Naive thymus-derived CD4-positive, alpha-beta T cell (primary cell): ENCODE measurements around the gene RMC1. TPM values are rescaled to one million over a fixed set of nuclear protein-coding genes. Genes with fewer than 3 reads are reported as not detected.
"Not testable (repeated sequence)": the region's sequence is repeated elsewhere in the genome, so short reads cannot be mapped to it uniquely, and the experiment has no call there.

Experiments used
- ATAC-seq: fragments of 150-1000 bp; cut with Tn5 transposase; 2 replicates; pipeline ENCODE4 v1.10.0; 2021; ENCODE audit warnings: mild to moderate bottlenecking, moderate library complexity
- CTCF ChIA-PET: fragments of 350-600 bp; sonication (Branson Sonifier 250); formaldehyde crosslinking; loops from one replicate; lab custom pipeline; 2021; ENCODE audit warnings: antibody characterized with exemption; lab: Charles Lee
- POLR2A ChIA-PET: fragments of 350-600 bp; sonication (Branson Sonifier 250); formaldehyde crosslinking; loops from one replicate; lab custom pipeline; 2021; ENCODE audit warnings: antibody characterized with exemption, inconsistent platforms; lab: Charles Lee
- DNase-seq, 9 donors: peaks; one replicate each; pipeline versions ENCODE4 v3.0.0 to v3.0.0-alpha.2; 2020 to 2022; ENCODE audit warnings: mixed read lengths in 1 of 9
- H3K27ac ChIP-seq: one replicate; pipeline ENCODE4 v1.7.0; 2013; ENCODE audit warnings: mild to moderate bottlenecking, low read depth, low read length, moderate library complexity
- H3K27me3 ChIP-seq, 2 donors: one replicate each; pipeline ENCODE4 v1.7.0; 2013; ENCODE audit warnings: low read length in 2 of 2, mild to moderate bottlenecking in 2 of 2, moderate library complexity in 2 of 2; ENCODE audit not compliant: control insufficient read depth in 2 of 2, insufficient read depth in 2 of 2
- H3K36me3 ChIP-seq, 3 experiments: 1 replicate in 2 of 3; 2 replicates in 1 of 3; pipeline ENCODE4 v1.7.0; 2013; ENCODE audit warnings: low read length in 3 of 3, mild to moderate bottlenecking in 3 of 3, moderate library complexity in 1 of 3; ENCODE audit not compliant: insufficient read depth in 3 of 3, control insufficient read depth in 2 of 3
- H3K4me1 ChIP-seq, 2 donors: one replicate each; pipeline ENCODE4 v1.7.0; 2013; ENCODE audit warnings: low read length in 2 of 2, mild to moderate bottlenecking in 2 of 2, moderate library complexity in 1 of 2; ENCODE audit not compliant: control insufficient read depth in 2 of 2, insufficient read depth in 2 of 2
- H3K4me3 ChIP-seq: 2 replicates; pipeline ENCODE4 v1.7.0; 2013; ENCODE audit warnings: mild to moderate bottlenecking, low read length
- H3K9me3 ChIP-seq, 3 experiments: 1 replicate in 2 of 3; 2 replicates in 1 of 3; pipeline ENCODE4 v1.7.0; 2013; ENCODE audit warnings: low read length in 3 of 3; ENCODE audit not compliant: control insufficient read depth in 2 of 3
- H3K27ac Mint-ChIP-seq, 9 donors: one replicate each; pipeline ENCODE4 v1.8.0; 2020 to 2022; ENCODE audit warnings: mixed read lengths in 9 of 9, mild to moderate bottlenecking in 8 of 9, moderate library complexity in 5 of 9, inconsistent platforms in 2 of 9
- H3K27me3 Mint-ChIP-seq, 5 donors: one replicate each; pipeline ENCODE4 v1.8.0; 2021 to 2022; ENCODE audit warnings: mixed read lengths in 5 of 5, mild to moderate bottlenecking in 1 of 5
- H3K36me3 Mint-ChIP-seq, 5 donors: one replicate each; pipeline ENCODE4 v1.8.0; 2020 to 2022; ENCODE audit warnings: mixed read lengths in 5 of 5, mild to moderate bottlenecking in 3 of 5, inconsistent platforms in 1 of 5
- H3K4me1 Mint-ChIP-seq, 7 donors: one replicate each; pipeline ENCODE4 v1.8.0; 2020 to 2022; ENCODE audit warnings: mixed read lengths in 7 of 7, mild to moderate bottlenecking in 3 of 7, inconsistent platforms in 1 of 7
- H3K4me3 Mint-ChIP-seq, 10 donors: one replicate each; pipeline ENCODE4 v1.8.0; 2020 to 2022; ENCODE audit warnings: mild to moderate bottlenecking in 10 of 10, mixed read lengths in 10 of 10, moderate library complexity in 6 of 10, inconsistent platforms in 2 of 10
- H3K9me3 Mint-ChIP-seq, 11 donors: one replicate each; pipeline ENCODE4 v1.8.0; 2020 to 2022; ENCODE audit warnings: mixed read lengths in 11 of 11, mild to moderate bottlenecking in 4 of 11, inconsistent platforms in 1 of 11, moderate library complexity in 1 of 11
- intact Hi-C, 2 donors: fragments of 100-400 bp; cut with micrococcal nuclease; formaldehyde crosslinking; loops; one replicate each; pipeline ENCODE4 v1.15.1; 2023
- polyA plus RNA-seq, 2 donors: library from polyadenylated mRNA; unstranded; fragments of 300-500 nt; fragmentation: Illumina TruSeq; gene quantifications; one replicate each; pipeline ENCODE4 v1.2.3, GENCODE V29; 2021
- total RNA-seq, 6 experiments: library from RNA in 5 of 6; stranded (reverse) in 5 of 6; gene quantifications; 1 replicate in 5 of 6; 2 replicates in 1 of 6; pipeline ENCODE4 v1.2.3 and lab custom pipeline; 2021 to 2026

RMC1 gene
- total and polyA plus RNA-seq, 7 experiments from 2014 or later, result 23.1 to 59.7 (median 48.4) TPM

DNA sequence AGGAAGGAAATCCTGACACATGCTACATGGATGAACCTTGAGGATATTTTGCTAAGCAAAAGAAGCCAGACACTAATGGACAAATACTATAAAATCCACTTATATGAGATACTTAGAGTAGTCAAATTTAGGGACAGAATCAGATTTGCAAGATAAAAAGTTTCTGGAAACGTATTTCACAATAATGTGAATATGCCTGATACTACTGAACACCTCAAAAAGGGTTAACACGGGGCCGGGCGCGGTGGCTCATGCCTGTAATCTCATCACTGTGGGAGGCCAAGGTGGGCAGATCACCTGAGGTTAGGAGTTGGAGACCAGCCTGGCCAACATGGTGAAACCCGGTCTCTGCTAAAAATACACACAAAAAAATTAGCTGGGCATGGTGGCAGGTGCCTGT is 1.7 kb upstream of the RMC1 start:
- ATAC-seq, result no peak
- peaks cover 22% of the 10 kb centered on the region in 2 donors for H3K4me1 ChIP-seq
- no peak overlapping the region for H3K27ac ChIP-seq

DNA sequence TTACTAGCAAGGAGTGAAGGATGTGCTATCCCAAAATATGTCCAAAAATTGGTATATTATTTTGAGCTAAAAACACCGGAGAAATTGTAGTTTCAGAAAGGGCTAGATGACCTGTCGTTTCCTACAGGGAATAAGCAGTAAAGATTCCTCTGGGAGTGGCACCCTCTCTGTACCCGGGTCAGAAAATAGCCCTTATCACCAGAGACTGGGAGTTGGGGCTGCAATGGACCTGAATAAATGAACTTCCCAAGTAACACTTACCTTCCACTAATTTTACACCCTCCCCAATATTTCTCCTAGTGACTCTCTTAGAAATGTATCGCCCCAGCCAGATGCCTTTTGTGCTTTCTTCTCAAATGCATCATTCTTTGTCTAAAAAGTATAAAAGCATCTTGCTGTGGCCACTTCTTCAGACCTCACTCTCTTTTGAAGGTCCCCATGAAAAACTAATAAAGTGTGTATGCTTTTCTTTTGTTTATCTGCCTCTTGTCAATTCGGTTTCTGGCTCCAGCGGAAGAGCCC is 734 bp upstream of the RMC1 start:
- Mint-ChIP-seq H3K27me3 (no peaks in the 10 kb centered on the region), H3K36me3 (peaks cover 0 to 13% (median 7%) of the 10 kb centered on the region in 5 donors), H3K4me3 (peak overlapping the region; percentile 82 to 99 (median 88)), H3K9me3 (no peaks in the 10 kb centered on the region), H3K4me1 (peaks cover 21 to 69% (median 60%) of the 10 kb centered on the region in 7 donors), H3K27ac (peak overlapping the region; percentile 90 to 96 (median 95))
- peaks cover 22% of the 10 kb centered on the region in 2 donors for H3K4me1 ChIP-seq
- POLR2A ChIA-PET, result interaction anchor here (0.7 to 2.7 kb wide), 5 partner anchors 15 to 85 kb away, joined by 3 to 17 read pairs (median 4); partner anchors contain the start of gene RIOK3
- H3K36me3 ChIP-seq, result peaks cover 0 to 3% (median 0%) of the 10 kb centered on the region in 3 experiments
- no peaks in the 10 kb centered on the region for H3K27me3 ChIP-seq
- no peak for DNase-seq
- CTCF ChIA-PET, result interaction anchor here (0.7 to 1.0 kb wide), 3 partner anchors 9 to 368 kb away, joined by 3 read pairs; no protein-coding TSS in a partner anchor
- peak overlapping the region; percentile 88 for H3K27ac ChIP-seq
- intact Hi-C loops, result loop anchor here (1.0 to 5.0 kb wide), 16 partner anchors 14 to 635 kb away; partner anchors contain the start of genes NPC1 (in 2 of the 2), RBBP8 (in 2 of the 2), RIOK3 (in 2 of the 2) and CABYR (in 1 of the 2)
- no peaks in the 10 kb centered on the region for H3K9me3 ChIP-seq
- H3K4me3 ChIP-seq, result peak overlapping the region; percentile 95
- no peak for ATAC-seq

More for the DNA sequence above, 1.7 kb upstream of the RMC1 start:
- Histone ChIP-seq H3K27me3 (no peaks in the 10 kb centered on the region), H3K4me3 (no peak overlapping the region), H3K9me3 (no peaks in the 10 kb centered on the region), H3K36me3 (no peaks in the 10 kb centered on the region)
- Mint-ChIP-seq H3K27me3 (no peaks in the 10 kb centered on the region), H3K36me3 (peaks cover 0 to 11% (median 0%) of the 10 kb centered on the region in 5 donors), H3K4me3 (peak overlapping the region in 8 of 10 donors; percentile 11 to 99 (median 52)), H3K4me1 (peaks cover 12 to 59% (median 53%) of the 10 kb centered on the region in 7 donors), H3K27ac (peak overlapping the region in 6 of 9 donors; percentile 18 to 96 (median 70)), H3K9me3 (no peaks in the 10 kb centered on the region)
- ChIA-PET CTCF (interaction anchor here (0.7 to 0.9 kb wide), 3 partner anchors 10 to 367 kb away, joined by 3 read pairs; no protein-coding TSS in a partner anchor), POLR2A (interaction anchor here (0.8 to 2.7 kb wide), 2 partner anchors 14 to 48 kb away, joined by 4 to 17 read pairs; no protein-coding TSS in a partner anchor)
- intact Hi-C loops, result loop anchor here (2.0 to 5.0 kb wide), 7 partner anchors 13 to 636 kb away; partner anchors contain the start of genes CABYR (in 1 of the 2) and RBBP8 (in 1 of the 2)
- DNase-seq, result no peak

GRCh38 chr18:23503963-23504344 is 643 bp downstream of the RMC1 start:
- ChIA-PET POLR2A (interaction anchor here (0.6 to 2.9 kb wide), 6 partner anchors 13 to 540 kb away, joined by 3 to 12 read pairs (median 4); partner anchors contain the start of genes NPC1 and RIOK3), CTCF (no interaction called here)
- peaks cover 22% of the 10 kb centered on the region in 2 donors for H3K4me1 ChIP-seq
- Mint-ChIP-seq H3K27me3 (no peaks in the 10 kb centered on the region), H3K36me3 (peaks cover 0 to 19% (median 13%) of the 10 kb centered on the region in 5 donors), H3K9me3 (no peaks in the 10 kb centered on the region), H3K4me3 (peak overlapping the region; percentile 91 to 99 (median 96)), H3K4me1 (peaks cover 29 to 70% (median 62%) of the 10 kb centered on the region in 7 donors), H3K27ac (peak overlapping the region; percentile 88 to 99 (median 94))
- H3K4me3 ChIP-seq, result peak overlapping the region; percentile 95
- DNase-seq (peak in 3 of 9 donors; percentile 27 to 39 (median 30)), ATAC-seq (no peak)
- no peaks in the 10 kb centered on the region for H3K27me3 ChIP-seq
- H3K9me3 ChIP-seq, result no peaks in the 10 kb centered on the region
- peaks cover 4 to 12% (median 5%) of the 10 kb centered on the region in 3 experiments for H3K36me3 ChIP-seq
- intact Hi-C loops, result loop anchor here (1.0 to 5.0 kb wide), 20 partner anchors 8 to 633 kb away; partner anchors contain the start of genes NPC1 (in 2 of the 2), RBBP8 (in 2 of the 2), RIOK3 (in 2 of the 2) and CABYR (in 1 of the 2)
- H3K27ac ChIP-seq, result peak overlapping the region; percentile 88

GRCh38 chr18:23504720-23505119 is 1.4 kb downstream of the RMC1 start:
- Histone ChIP-seq H3K27me3 (no peaks in the 10 kb centered on the region), H3K4me1 (peaks cover 22% of the 10 kb centered on the region in 2 donors), H3K36me3 (peaks cover 4 to 12% (median 5%) of the 10 kb centered on the region in 3 experiments), H3K9me3 (no peaks in the 10 kb centered on the region), H3K4me3 (peak overlapping the region; percentile 95), H3K27ac (peak overlapping the region; percentile 88)
- intact Hi-C loops, result loop anchor here (1.0 to 5.0 kb wide), 10 partner anchors 8 to 633 kb away; partner anchors contain the start of genes CABYR (in 1 of the 2) and RBBP8 (in 1 of the 2)
- H3K4me3 Mint-ChIP-seq, result peak overlapping the region; percentile 91 to 99 (median 96)
- POLR2A ChIA-PET, result interaction anchor here (1.0 to 2.9 kb wide), 2 partner anchors 80 to 84 kb away, joined by 3 to 12 read pairs; partner anchors contain the start of gene NPC1
- peaks cover 0 to 19% (median 12%) of the 10 kb centered on the region in 5 donors for H3K36me3 Mint-ChIP-seq
- H3K27me3 Mint-ChIP-seq, result no peaks in the 10 kb centered on the region
- no peaks in the 10 kb centered on the region for H3K9me3 Mint-ChIP-seq
- H3K27ac Mint-ChIP-seq, result peak overlapping the region; percentile 88 to 99 (median 94)
- peaks cover 29 to 68% (median 57%) of the 10 kb centered on the region in 7 donors for H3K4me1 Mint-ChIP-seq
- ATAC-seq (no peak), DNase-seq (no peak)
- CTCF ChIA-PET, result interaction anchor here (0.6 kb wide), 1 partner anchor 17 kb away, joined by 3 read pairs; no protein-coding TSS in a partner anchor

GRCh38 chr18:23506393-23506792 is 3.1 kb downstream of the RMC1 start:
- intact Hi-C loops, result no loop called here
- Histone ChIP-seq H3K4me3 (no peak overlapping the region), H3K27ac (no peak overlapping the region), H3K9me3 (no peaks in the 10 kb centered on the region), H3K36me3 (peaks cover 13 to 25% (median 13%) of the 10 kb centered on the region in 3 experiments), H3K4me1 (peaks cover 22% of the 10 kb centered on the region in 2 donors), H3K27me3 (no peaks in the 10 kb centered on the region)
- peaks cover 29 to 62% (median 55%) of the 10 kb centered on the region in 7 donors for H3K4me1 Mint-ChIP-seq
- DNase-seq, result no peak
- H3K27me3 Mint-ChIP-seq, result no peaks in the 10 kb centered on the region
- ATAC-seq, result no peak
- no peaks in the 10 kb centered on the region for H3K9me3 Mint-ChIP-seq
- H3K4me3 Mint-ChIP-seq, result no peak overlapping the region
- ChIA-PET CTCF (no interaction called here), POLR2A (interaction anchor here (0.6 kb wide), 1 partner anchor 553 kb away, joined by 5 read pairs; no protein-coding TSS in a partner anchor)
- peak overlapping the region in 3 of 9 donors; percentile 9 to 42 (median 31) for H3K27ac Mint-ChIP-seq
- H3K36me3 Mint-ChIP-seq, result peaks cover 7 to 32% (median 25%) of the 10 kb centered on the region in 5 donors

- H3K4me3 Mint-ChIP-seq, H3K27me3 ChIP-seq, intact Hi-C loops, H3K27me3 Mint-ChIP-seq, H3K4me3 ChIP-seq, H3K4me1 ChIP-seq, DNase-seq, CTCF ChIA-PET, ATAC-seq, H3K9me3 Mint-ChIP-seq, H3K27ac ChIP-seq, H3K9me3 ChIP-seq: not testable (repeated sequence)
- H3K4me1 Mint-ChIP-seq, result peaks cover 25 to 58% (median 38%) of the 10 kb centered on the region in 7 donors
- H3K36me3 Mint-ChIP-seq, result peaks cover 16 to 42% (median 33%) of the 10 kb centered on the region in 5 donors
- peak overlapping the region in 3 of 9 donors; percentile 1 to 59 (median 51) for H3K27ac Mint-ChIP-seq
- H3K36me3 ChIP-seq, result peaks cover 13 to 42% (median 15%) of the 10 kb centered on the region in 3 experiments
- POLR2A ChIA-PET, result interaction anchor here (0.6 to 1.3 kb wide), 3 partner anchors 31 to 74 kb away, joined by 3 to 5 read pairs (median 4); no protein-coding TSS in a partner anchor
These were observed 7.6 kb downstream of the RMC1 start for GRCh38 chr18:23510923-23511322.
